NCI-H748 (cell line): ENCODE measurements around the gene DMAC1.

ENCODE experiments used
- DNase-seq: peaks from one replicate; lab custom pipeline; 2025; ENCODE audit not compliant: unreplicated experiment; lab: John Stamatoyannopoulos, UW

DMAC1 gene

GRCh38 chr9:7799234-7799943 is at the start of gene DMAC1:
Gene DMAC1, minus strand, starts transcription at chr9:7799778. Its CDS starts 44 bp downstream, at chr9:7799734.
- peak; percentile 89 for DNase-seq

- DNase-seq: no peak
Observed at GRCh38 chr9:7849362-7849761, 49.8 kb upstream of the DMAC1 start.

- no peak for DNase-seq
Observed at GRCh38 chr9:7848498-7848897, 48.9 kb upstream of the DMAC1 start.

GRCh38 chr9:7844242-7844641 is 44.7 kb upstream of the DMAC1 start:
- peak; percentile 58 for DNase-seq

GRCh38 chr9:7841831-7842230 is 42.3 kb upstream of the DMAC1 start:
- no peak for DNase-seq

GRCh38 chr9:7834531-7834930 is 35.0 kb upstream of the DMAC1 start:
- DNase-seq: no peak

- no peak for DNase-seq
Observed at GRCh38 chr9:7828334-7828733, 28.8 kb upstream of the DMAC1 start.

- DNase-seq: no peak
Observed at GRCh38 chr9:7827792-7828191, 28.2 kb upstream of the DMAC1 start.

GRCh38 chr9:7827056-7827455 is 27.5 kb upstream of the DMAC1 start:
- no peak for DNase-seq

- DNase-seq: no peak
Observed at GRCh38 chr9:7823651-7824050, 24.1 kb upstream of the DMAC1 start.

- DNase-seq: no peak
Observed at GRCh38 chr9:7819984-7820383, 20.4 kb upstream of the DMAC1 start.

- DNase-seq: no peak
Observed at GRCh38 chr9:7816021-7816420, 16.4 kb upstream of the DMAC1 start.

GRCh38 chr9:7813030-7813429 is 13.5 kb upstream of the DMAC1 start:
- DNase-seq: no peak

GRCh38 chr9:7811677-7812076 is 12.1 kb upstream of the DMAC1 start:
- peak; percentile 12 for DNase-seq

GRCh38 chr9:7802666-7803065 is 3.1 kb upstream of the DMAC1 start:
- DNase-seq: no peak

- DNase-seq: no peak
Observed at GRCh38 chr9:7799944-7800285, 337 bp upstream of the DMAC1 start.

- DNase-seq: no peak
Observed at GRCh38 chr9:7794196-7794595, 5.4 kb downstream of the DMAC1 start.

GRCh38 chr9:7791394-7791793 is 8.2 kb downstream of the DMAC1 start:
- peak; percentile 95 for DNase-seq

GRCh38 chr9:7790819-7791182 is 8.8 kb downstream of the DMAC1 start:
- DNase-seq: no peak

- DNase-seq: peak; percentile 31
Observed at GRCh38 chr9:7790022-7790818, 9.4 kb downstream of the DMAC1 start.

GRCh38 chr9:7788772-7789171 is 10.8 kb downstream of the DMAC1 start:
- DNase-seq: no peak

GRCh38 chr9:7785813-7786212 is 13.8 kb downstream of the DMAC1 start:
- DNase-seq: no peak

- no peak for DNase-seq
Observed at GRCh38 chr9:7784472-7784871, 15.1 kb downstream of the DMAC1 start.
